NCI-H2029 treated with DMSO at 0.1 percent for 48 hours (cell line): ENCODE results near the gene BPHL.
"Not testable (repeated sequence)": the region's sequence is repeated elsewhere in the genome, so short reads cannot be mapped to it uniquely, and the experiment has no call there.

Experiments used
- DNase-seq: peaks from one replicate; lab custom pipeline; 2025; lab: John Stamatoyannopoulos, UW

The BPHL gene

GRCh38 chr6:3179945-3180344 lies 61.4 kb downstream of the BPHL start:
- DNase-seq, result not testable (repeated sequence)

DNA sequence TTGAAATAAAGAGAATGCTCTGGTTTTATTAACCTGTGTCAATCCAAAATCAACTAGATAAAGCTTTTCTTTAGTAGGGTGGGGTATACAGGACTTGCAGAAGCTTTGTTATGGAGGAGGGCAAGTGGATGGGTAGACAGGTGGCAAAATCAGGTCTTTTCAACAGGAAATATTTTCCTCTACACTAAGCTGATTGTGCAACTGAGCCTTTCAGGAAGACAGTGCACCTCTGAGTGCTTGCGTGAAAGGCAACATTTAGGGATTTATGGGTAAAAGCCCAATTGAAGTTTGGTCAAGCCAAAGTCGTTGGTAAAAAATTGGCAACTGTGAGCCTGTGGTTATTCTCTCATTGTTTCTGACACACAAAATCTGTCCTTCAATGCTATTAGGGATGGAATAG lies 62.6 kb downstream of the BPHL start:
- DNase-seq, result no peak

GRCh38 chr6:3183066-3183465 lies 64.6 kb downstream of the BPHL start:
- no peak for DNase-seq

DNA sequence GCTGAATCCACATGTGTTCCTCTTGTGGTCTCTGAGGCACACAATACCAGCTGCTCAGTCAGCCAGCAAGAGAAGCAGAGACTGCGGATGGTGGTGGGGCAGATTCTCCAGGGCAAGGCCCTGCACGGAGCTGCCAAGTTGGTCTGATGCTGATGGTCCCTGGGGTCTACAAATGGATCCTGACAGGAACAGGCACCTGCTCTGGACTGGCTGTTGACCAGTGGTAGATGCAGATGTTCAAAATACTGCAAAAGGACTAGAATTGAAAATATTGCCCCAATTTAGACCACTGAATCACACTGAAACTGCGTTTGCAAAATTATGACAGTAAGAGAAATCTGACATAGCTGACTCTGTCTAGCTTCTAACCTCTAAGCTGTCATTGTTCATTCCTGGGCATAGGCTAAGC lies 68.5 kb downstream of the BPHL start:
- no peak for DNase-seq

DNA sequence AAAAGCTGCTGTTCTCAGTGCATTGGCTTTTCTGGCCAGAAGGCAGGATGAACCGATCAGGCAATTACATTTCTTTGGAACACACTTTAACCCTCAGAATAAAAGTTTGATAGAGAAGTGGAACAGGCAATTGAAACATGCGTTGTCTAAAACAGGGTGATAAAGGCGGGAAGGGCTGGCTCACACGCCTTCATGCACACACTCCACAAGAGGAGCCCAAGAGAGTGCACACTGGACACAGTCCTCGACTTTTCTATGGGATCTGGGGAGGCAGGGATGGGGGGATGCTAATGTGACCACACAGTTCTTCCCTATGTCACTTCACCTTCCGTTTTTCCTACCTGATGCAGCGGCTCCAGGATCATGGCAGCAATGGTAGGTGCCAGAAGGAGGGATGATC lies 69.8 kb downstream of the BPHL start:
- no peak for DNase-seq

DNA sequence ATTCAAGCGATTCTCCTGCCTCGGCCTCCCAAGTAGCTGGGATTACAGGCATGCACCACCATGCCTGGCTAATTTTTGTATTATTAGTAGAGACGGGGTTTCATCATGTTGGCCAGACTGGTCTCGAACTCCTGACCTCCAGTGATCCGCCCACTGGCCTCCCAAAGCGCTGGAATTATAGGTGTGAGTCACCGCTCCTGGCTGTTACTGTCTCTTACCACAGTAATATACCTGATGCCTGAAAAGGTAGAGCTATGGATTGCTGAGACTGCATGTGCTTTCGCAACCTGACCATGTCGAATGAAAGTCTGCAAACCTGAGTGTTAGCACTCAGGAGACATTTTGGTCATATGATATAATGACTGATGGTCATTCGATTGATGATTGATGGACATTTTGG lies 70.7 kb downstream of the BPHL start:
- not testable (repeated sequence) for DNase-seq

DNA sequence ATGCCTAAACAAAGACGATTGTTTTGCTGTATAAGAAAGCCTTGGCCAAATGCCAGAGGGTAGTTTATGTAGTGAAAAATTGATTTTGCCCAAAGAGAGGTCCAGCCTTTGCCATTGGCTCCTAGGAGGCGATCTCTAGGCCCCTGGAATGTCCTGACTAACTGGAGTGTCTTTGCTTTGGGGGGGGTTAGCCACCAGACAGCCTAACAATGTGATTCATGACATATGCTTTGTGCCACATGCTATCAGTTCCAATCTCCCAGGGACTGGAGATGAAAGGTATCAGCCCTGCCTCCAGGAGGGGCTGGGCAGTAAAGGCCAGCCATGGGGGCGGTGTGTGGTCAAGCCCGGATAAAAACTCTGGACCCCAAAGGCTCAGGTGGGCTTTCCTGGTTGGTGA lies 71.5 kb downstream of the BPHL start:
- no peak for DNase-seq

GRCh38 chr6:3190779-3191178 lies 72.3 kb downstream of the BPHL start:
- no peak for DNase-seq

DNA sequence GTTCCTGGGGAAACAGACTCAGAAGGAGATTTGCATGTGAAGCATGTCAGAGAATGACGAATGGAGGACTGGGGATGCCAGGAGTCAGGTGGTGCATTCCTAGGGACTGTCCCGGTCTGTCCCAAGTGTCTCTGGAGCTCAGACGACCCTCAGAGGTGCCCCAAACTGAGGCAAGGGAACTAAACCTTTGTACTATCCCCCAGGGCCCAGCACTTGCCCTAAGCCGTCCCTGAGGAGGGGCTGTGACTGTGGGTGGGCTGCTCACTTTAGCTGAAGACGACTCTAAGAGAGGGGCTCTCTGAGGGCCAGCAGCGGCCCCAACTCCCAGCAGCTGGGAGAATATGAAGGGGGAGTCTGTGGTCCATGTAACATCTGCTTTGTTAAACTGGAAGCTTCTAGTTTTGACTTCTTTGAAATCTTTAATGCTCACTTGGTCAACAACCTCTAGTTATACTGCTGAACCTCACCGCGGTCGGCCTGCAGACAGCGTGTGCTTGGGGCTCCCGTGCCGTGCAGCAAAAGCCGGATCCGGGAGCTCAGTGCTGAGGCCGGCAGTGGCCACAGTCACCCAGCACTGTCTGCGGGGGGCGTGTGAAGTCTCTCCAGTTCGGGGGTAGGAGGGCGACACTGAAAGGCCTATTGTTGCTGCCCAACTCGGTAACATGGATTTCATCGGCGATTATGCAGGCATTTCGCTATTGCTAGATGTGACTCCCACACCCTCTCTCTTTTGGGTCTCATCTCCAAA lies 74.8 kb downstream of the BPHL start:
- no peak for DNase-seq

- DNase-seq, result no peak
Measured at GRCh38 chr6:3194535-3195419, 76.3 kb downstream of the BPHL start.

DNA sequence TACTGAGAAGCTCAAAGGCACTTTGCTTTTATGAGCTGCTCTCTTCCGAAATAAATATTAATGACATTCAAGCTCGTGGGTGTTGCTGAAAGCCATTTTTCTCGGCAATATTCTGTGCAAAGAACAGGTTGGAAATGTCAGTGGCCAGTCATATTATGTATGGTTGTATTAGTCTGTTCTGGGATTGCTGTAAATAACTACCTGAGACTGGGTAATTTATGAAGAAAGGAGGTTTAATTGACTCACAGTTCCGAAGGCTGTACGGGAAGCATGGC lies 76.8 kb downstream of the BPHL start:
- DNase-seq, result no peak

- DNase-seq, result no peak
Measured at GRCh38 chr6:3195695-3196497, 77.4 kb downstream of the BPHL start.

GRCh38 chr6:3196770-3197169 lies 78.3 kb downstream of the BPHL start:
- DNase-seq, result no peak

GRCh38 chr6:3197734-3198133 lies 79.2 kb downstream of the BPHL start:
- not testable (repeated sequence) for DNase-seq

DNA sequence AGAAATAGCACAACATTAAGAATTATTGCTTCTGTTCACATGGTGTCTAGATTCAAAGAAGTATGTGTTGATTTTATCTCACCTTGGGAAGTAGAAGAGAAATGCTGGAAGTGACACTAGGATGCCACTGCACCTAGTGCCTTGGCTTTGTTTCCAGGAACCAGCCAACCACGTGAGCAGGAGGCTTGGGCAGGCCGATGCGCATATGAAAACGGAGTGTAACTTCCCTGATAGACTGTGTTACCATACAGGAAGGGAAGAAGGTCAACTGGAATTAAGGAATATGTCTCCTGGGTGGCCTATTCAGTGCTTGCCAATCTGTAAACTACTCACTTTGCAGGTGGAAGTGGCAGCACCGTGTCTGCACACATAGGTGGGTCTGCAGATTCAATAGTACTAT lies 80.9 kb downstream of the BPHL start:
- DNase-seq, result no peak

DNA sequence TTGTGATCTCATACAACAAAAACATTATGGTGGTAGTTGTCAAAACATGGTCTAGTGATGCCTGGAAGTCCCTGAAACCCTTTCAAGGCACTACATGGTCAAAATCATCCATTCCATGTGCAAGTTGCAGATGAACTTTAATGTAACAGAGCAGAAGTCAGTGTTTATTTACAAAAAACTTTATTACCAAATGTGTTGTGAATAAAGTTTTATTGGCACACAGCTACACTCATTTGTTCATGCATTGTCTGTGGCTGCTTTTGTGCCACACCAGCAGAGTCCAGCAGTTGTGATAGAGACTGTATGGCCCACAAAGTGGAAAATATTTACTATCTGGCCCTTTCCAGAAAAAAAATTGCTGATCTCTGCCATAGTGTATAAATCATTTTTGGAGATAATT lies 82.2 kb downstream of the BPHL start:
- DNase-seq, result no peak

DNA sequence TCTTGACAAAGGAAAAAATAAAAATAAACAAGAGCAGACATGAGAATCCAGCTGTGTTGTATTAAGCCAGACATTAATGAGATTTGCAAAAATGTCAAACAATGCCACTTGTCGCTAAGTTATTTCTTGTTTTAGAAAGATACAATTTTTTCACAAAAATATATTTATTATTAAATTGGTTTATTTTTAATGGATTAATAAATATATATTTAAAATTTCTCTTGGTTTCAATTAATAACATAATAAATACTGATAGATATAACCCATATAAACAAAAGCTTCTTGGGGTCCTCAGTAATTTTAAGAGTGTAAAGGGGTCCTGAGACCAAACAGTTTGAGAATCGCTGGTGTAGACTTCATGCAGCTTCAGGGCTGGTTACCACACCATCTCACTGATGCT lies 82.9 kb downstream of the BPHL start:
- DNase-seq, result no peak
